A549 (cell line): ENCODE measurements around the gene FAM20C. TPM values are rescaled to one million over a fixed set of nuclear protein-coding genes. Genes with fewer than 3 reads are reported as not detected.
A peak's percentile ranks its signal among the peaks of the same experiment; 100 is the strongest.

Source experiments
- ATAC-seq, 2 experiments: fragments of 200-7000 bp in 1 of 2; fragments of >200 bp in 1 of 2; cut with Nextera tagmentation in 1 of 2; cut with Tn5 transposase in 1 of 2; 3 replicates each; pipeline versions ENCODE4 v1.8.0 to v1.9.1; 2018 to 2020; ENCODE audit warnings: mild to moderate bottlenecking in 1 of 2, moderate library complexity in 1 of 2
- CTCF ChIA-PET: fragments of 300-600 bp; sonication (Branson Sonifier 250); formaldehyde crosslinking; extraction: SDS; loops from one replicate; lab custom pipeline; 2021; ENCODE audit warnings: antibody characterized with exemption, inconsistent platforms; lab: Yijun Ruan, JAX
- POLR2A ChIA-PET: fragments of 350-600 bp; formaldehyde crosslinking; extraction: SDS; loops from one replicate; lab custom pipeline; 2021; ENCODE audit warnings: antibody characterized with exemption, inconsistent platforms; lab: Yijun Ruan, JAX
- DNase-seq, 2 experiments: peaks; one replicate each; pipeline versions ENCODE4 v3.0.0 to v3.0.0-alpha.2; 2011 to 2016; ENCODE audit warnings: low read depth in 1 of 2, low spot score in 1 of 2
- FAIRE-seq: peaks from 2 replicates; lab custom pipeline; 2011; peaks lifted over from hg19 to GRCh38; lab: Jason Lieb, UNC
- H3K27ac ChIP-seq, 2 experiments: fragments of >200 bp; sonication (Bioruptor Twin); formaldehyde crosslinking; 3 replicates each; pipeline ENCODE4 v1.5.1; 2016 to 2017
- H3K4me1 ChIP-seq: fragments of >200 bp; sonication (Bioruptor Twin); formaldehyde crosslinking; 3 replicates; pipeline ENCODE4 v1.6.1; 2016
- H3K4me2 ChIP-seq: fragments of >200 bp; sonication (Bioruptor Twin); formaldehyde crosslinking; 3 replicates; pipeline ENCODE4 v1.6.1; 2016
- H3K4me3 ChIP-seq: fragments of >200 bp; sonication (Bioruptor Twin); formaldehyde crosslinking; 3 replicates; pipeline ENCODE4 v1.5.1; 2016
- H3K9me3 ChIP-seq: fragments of >200 bp; sonication (Bioruptor Twin); formaldehyde crosslinking; 3 replicates; pipeline ENCODE4 v1.6.1; 2016
- CBX2 ChIP-seq: fragments of 200-600 bp; sonication (generic); IDR thresholded peaks from 2 replicates; pipeline ENCODE4 v1.6.1; 2016; ENCODE audit warnings: low read depth, mild to moderate bottlenecking, borderline replicate concordance
- CTCF ChIP-seq: fragments of >200 bp; sonication (Bioruptor Twin); formaldehyde crosslinking; IDR thresholded peaks from 3 replicates; pipeline ENCODE4 v1.5.1; 2016
- ESRRA ChIP-seq: fragments of 150-350 bp; IDR thresholded peaks from 2 replicates; pipeline ENCODE4 v1.6.1; 2014; ENCODE audit warnings: mild to moderate bottlenecking, low read length, borderline replicate concordance
- HEYL ChIP-seq: fragments of 250-450 bp; sonication (Bioruptor Pico); IDR thresholded peaks from 2 replicates; pipeline ENCODE4 v1.8.0; 2021; ENCODE audit warnings: mild to moderate bottlenecking, moderate library complexity
- HMGXB4 ChIP-seq: fragments of 250-450 bp; sonication (Bioruptor Pico); IDR thresholded peaks from 2 replicates; pipeline ENCODE4 v1.5.0; 2021; ENCODE audit warnings: mild to moderate bottlenecking, moderate library complexity, borderline replicate concordance
- HOXA7 ChIP-seq: fragments of 250-450 bp; sonication (Bioruptor Pico); IDR thresholded peaks from 2 replicates; pipeline ENCODE4 v1.5.0; 2020; ENCODE audit warnings: mild to moderate bottlenecking, moderate library complexity
- NPAS2 ChIP-seq: fragments of 250-450 bp; sonication (Bioruptor Pico); IDR thresholded peaks from 2 replicates; pipeline ENCODE4 v1.8.0; 2022; ENCODE audit warnings: mild to moderate bottlenecking, moderate library complexity, borderline replicate concordance
- PBX3 ChIP-seq: IDR thresholded peaks from 2 replicates; pipeline ENCODE4 v1.6.1; 2012
- PHF8 ChIP-seq: fragments of 200-600 bp; sonication (generic); IDR thresholded peaks from 2 replicates; pipeline ENCODE4 v1.6.1; 2016; ENCODE audit warnings: low read depth, mild to moderate bottlenecking, antibody characterized with exemption, moderate library complexity, borderline replicate concordance
- POLR2A ChIP-seq: IDR thresholded peaks from 2 replicates; pipeline ENCODE4 v1.6.1; 2012; ENCODE audit warnings: mild to moderate bottlenecking, low read length
- RAD21 ChIP-seq, 2 experiments: fragments of >200 bp in 1 of 2; sonication (Bioruptor Twin) in 1 of 2; formaldehyde crosslinking in 1 of 2; IDR thresholded peaks in 1 of 2; conservative IDR thresholded peaks in 1 of 2; 2 replicates in 1 of 2; 3 replicates in 1 of 2; pipeline ENCODE4 v1.6.1; 2012 to 2018; ENCODE audit warnings: inconsistent platforms in 1 of 2
- RFX5 ChIP-seq: fragments of 450-650 bp; IDR thresholded peaks from 2 replicates; pipeline ENCODE4 v1.7.1; 2014; ENCODE audit warnings: antibody characterized with exemption, mild to moderate bottlenecking, moderate library complexity
- SREBF2 ChIP-seq: fragments of 450-650 bp; IDR thresholded peaks from 2 replicates; pipeline ENCODE4 v1.6.1; 2014; ENCODE audit warnings: mild to moderate bottlenecking, moderate library complexity
- TFCP2L1 ChIP-seq: fragments of 250-450 bp; sonication (Bioruptor Pico); IDR thresholded peaks from 2 replicates; pipeline ENCODE4 v1.5.0; 2021; ENCODE audit warnings: mild to moderate bottlenecking
- ZNF302 ChIP-seq: fragments of 250-450 bp; sonication (Bioruptor Pico); IDR thresholded peaks from 2 replicates; pipeline ENCODE4 v1.9.0; 2021; ENCODE audit warnings: inconsistent platforms, mild to moderate bottlenecking, moderate library complexity
- WGBS: methylation state at CpG from one replicate; pipeline ENCODE4 v1.1.6; 2017; ENCODE audit errors: missing lambda C conversion rate; 5-methylcytosine and 5-hydroxymethylcytosine counted together
- polyA plus RNA-seq, 4 experiments: library from polyadenylated mRNA; depleted of rRNA in 3 of 4; stranded (reverse); fragments of >200 nt; fragmentation: RNase III in 1 of 4; extraction: RNeasy Plus Mini Kit Qiagen cat#74134 plus additional on column Dnase treatment in 1 of 4; gene quantifications; 2 replicates in 3 of 4; 3 replicates in 1 of 4; pipeline ENCODE4 v1.2.3, GENCODE V29; 2011 to 2017

FAM20C gene
- polyA plus RNA-seq, 2 of the 4 experiments (the other 2 are of a cell fraction): 5.6 to 20.3 TPM

GRCh38 chr7:281637-282036 lies 89.3 kb downstream of the FAM20C start:
- no peaks in the 10 kb centered on the region for H3K4me1 ChIP-seq
- 48% methylated on average over 8 of the region's 8 CpGs for WGBS
- no peak overlapping the region for H3K27ac ChIP-seq
- no peak overlapping the region for H3K4me2 ChIP-seq
- no peak for ATAC-seq
- POLR2A ChIA-PET: no interaction called here
- no peak for TF ChIP-seq NPAS2
- TF ChIP-seq HMGXB4 (CRISPR knock-in tag): no peak
- TF ChIP-seq CBX2: no peak
- no peak for TF ChIP-seq SREBF2
- no peak for TF ChIP-seq PBX3
- no peak for TF ChIP-seq TFCP2L1 (CRISPR knock-in tag)
- no peak for TF ChIP-seq ESRRA
- TF ChIP-seq PHF8: no peak
- TF ChIP-seq, all 56 proteins: peak for 0
- H3K9me3 ChIP-seq: peaks cover 12% of the 10 kb centered on the region
- FAIRE-seq (no peak), DNase-seq (no peak)
- no peak overlapping the region for H3K4me3 ChIP-seq
- CTCF ChIA-PET: interaction anchor here (0.9 kb wide), 1 partner anchor 10 kb away, joined by 3 read pairs; no protein-coding TSS in a partner anchor

GRCh38 chr7:282621-283020 lies 90.2 kb downstream of the FAM20C start:
- no peak for TF ChIP-seq POLR2A
- TF ChIP-seq RFX5: no peak
- TF ChIP-seq CTCF: no peak
- no peak for TF ChIP-seq HEYL (CRISPR knock-in tag)
- no peak for TF ChIP-seq ZNF302 (CRISPR knock-in tag)
- TF ChIP-seq SREBF2: no peak
- TF ChIP-seq RAD21 (conservative IDR thresholded peaks at IDR 0.05 in 1 of 2, IDR thresholded peaks at IDR 0.05 in 1 of 2): no peak
- ATAC-seq (no peak), FAIRE-seq (no peak), DNase-seq (no peak)
- ChIA-PET POLR2A (no interaction called here), CTCF (no interaction called here)
- Histone ChIP-seq H3K4me2 (no peak overlapping the region), H3K27ac (no peak overlapping the region), H3K4me3 (no peak overlapping the region), H3K4me1 (no peaks in the 10 kb centered on the region), H3K9me3 (peaks cover 2% of the 10 kb centered on the region; the same call in 1 of the 3 replicates)
- WGBS: 81% methylated on average over 24 of the region's 25 CpGs

GRCh38 chr7:284762-285722 lies 92.7 kb downstream of the FAM20C start:
- DNase-seq: no peak
- TF ChIP-seq HOXA7 (no peak), PHF8 (no peak)
- no peak overlapping the region for H3K4me3 ChIP-seq
- H3K9me3 ChIP-seq: no peaks in the 10 kb centered on the region
- H3K4me2 ChIP-seq: no peak overlapping the region
- no peak overlapping the region for H3K27ac ChIP-seq
- POLR2A ChIA-PET: no interaction called here
- CTCF ChIA-PET: no interaction called here
- no peak for FAIRE-seq
- ATAC-seq: peak; percentile 36 to 46; a peak in 1 of 6 replicates
- WGBS: 68% methylated on average over 27 of the region's 37 CpGs
- no peaks in the 10 kb centered on the region for H3K4me1 ChIP-seq
